Uterus (tissue), 2 donors: ENCODE results near the gene PPIG.
"Not testable (repeated sequence)": the region's sequence is repeated elsewhere in the genome, so short reads cannot be mapped to it uniquely, and the experiment has no call there.

Experiments used
- POLR2A ChIP-seq, 2 donors: fragments of 450-650 bp; IDR thresholded peaks; one replicate each; pipeline ENCODE4 v1.6.1; 2016; ENCODE audit warnings: antibody characterized with exemption in 2 of 2, mild to moderate bottlenecking in 1 of 2, moderate library complexity in 1 of 2
- TF ChIP-seq, protein P1 (sequence below), 4 experiments: fragments of 200-600 bp in 2 of 4; fragments of 450-650 bp in 2 of 4; sonication (generic) in 2 of 4; IDR thresholded peaks; one replicate each; pipeline ENCODE4 v1.5.1; 2016 to 2019; ENCODE audit warnings: antibody characterized with exemption in 4 of 4, mild to moderate bottlenecking in 2 of 4, moderate library complexity in 1 of 4

DNA sequence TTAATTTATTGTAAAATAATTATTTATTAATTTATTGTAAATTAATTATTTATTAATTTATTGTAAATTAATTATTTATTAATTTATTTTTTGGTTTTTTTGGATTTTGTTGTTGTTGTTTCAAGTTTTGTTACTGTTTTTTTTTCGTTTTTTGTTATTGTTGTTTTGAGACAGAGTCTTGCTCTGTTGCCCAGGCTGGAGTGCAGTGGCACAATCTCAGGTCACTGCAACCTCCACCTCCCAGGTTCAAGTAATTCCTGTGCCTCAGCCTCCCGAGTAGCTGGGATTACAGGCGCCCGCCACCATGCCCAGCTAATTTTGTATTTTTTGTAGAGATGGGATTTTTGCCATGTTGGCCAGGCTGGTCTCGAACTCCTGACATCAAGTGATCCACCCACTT lies 22.1 kb upstream of the PPIG start:
- TF ChIP-seq, protein P1, sequence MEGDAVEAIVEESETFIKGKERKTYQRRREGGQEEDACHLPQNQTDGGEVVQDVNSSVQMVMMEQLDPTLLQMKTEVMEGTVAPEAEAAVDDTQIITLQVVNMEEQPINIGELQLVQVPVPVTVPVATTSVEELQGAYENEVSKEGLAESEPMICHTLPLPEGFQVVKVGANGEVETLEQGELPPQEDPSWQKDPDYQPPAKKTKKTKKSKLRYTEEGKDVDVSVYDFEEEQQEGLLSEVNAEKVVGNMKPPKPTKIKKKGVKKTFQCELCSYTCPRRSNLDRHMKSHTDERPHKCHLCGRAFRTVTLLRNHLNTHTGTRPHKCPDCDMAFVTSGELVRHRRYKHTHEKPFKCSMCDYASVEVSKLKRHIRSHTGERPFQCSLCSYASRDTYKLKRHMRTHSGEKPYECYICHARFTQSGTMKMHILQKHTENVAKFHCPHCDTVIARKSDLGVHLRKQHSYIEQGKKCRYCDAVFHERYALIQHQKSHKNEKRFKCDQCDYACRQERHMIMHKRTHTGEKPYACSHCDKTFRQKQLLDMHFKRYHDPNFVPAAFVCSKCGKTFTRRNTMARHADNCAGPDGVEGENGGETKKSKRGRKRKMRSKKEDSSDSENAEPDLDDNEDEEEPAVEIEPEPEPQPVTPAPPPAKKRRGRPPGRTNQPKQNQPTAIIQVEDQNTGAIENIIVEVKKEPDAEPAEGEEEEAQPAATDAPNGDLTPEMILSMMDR (IDR thresholded peaks at IDR 0.05) = not testable (repeated sequence)
- not testable (repeated sequence) for TF ChIP-seq POLR2A (IDR thresholded peaks at IDR 0.05)
